Transverse colon (tissue), 4 donors: ENCODE data around the gene SNAP25. TPM values are rescaled to one million over a fixed set of nuclear protein-coding genes. Genes with fewer than 3 reads are reported as not detected.

Experiments
- DNase-seq: peaks from one replicate; pipeline ENCODE4 v3.0.0-alpha.2; 2019
- H3K27ac ChIP-seq, 4 donors: fragments of 200-600 bp; sonication (generic); 2 replicates each; pipeline ENCODE4 v1.5.1; 2016 to 2018; ENCODE audit warnings: inconsistent platforms in 4 of 4
- H3K27me3 ChIP-seq: fragments of 200-600 bp; sonication (generic); 2 replicates; pipeline ENCODE4 v1.5.1; 2017; ENCODE audit warnings: inconsistent platforms
- H3K36me3 ChIP-seq, 4 donors: fragments of 200-600 bp; sonication (generic); 2 replicates each; pipeline ENCODE4 v1.5.1; 2017 to 2019; ENCODE audit warnings: inconsistent platforms in 4 of 4
- H3K4me1 ChIP-seq, 4 donors: fragments of 200-600 bp; sonication (generic); 2 replicates each; pipeline ENCODE4 v1.5.1; 2017 to 2020; ENCODE audit warnings: inconsistent platforms in 4 of 4
- H3K4me3 ChIP-seq, 4 donors: fragments of 200-600 bp; sonication (generic); 1 replicate in 1 of 4; 2 replicates in 3 of 4; pipeline versions ENCODE4 v1.5.1 to v1.6.1; 2017 to 2019; ENCODE audit warnings: inconsistent platforms in 4 of 4
- H3K9me3 ChIP-seq, 2 donors: fragments of 200-600 bp; sonication (generic); 2 replicates each; pipeline ENCODE4 v1.5.1; 2017 to 2019; ENCODE audit warnings: inconsistent platforms in 2 of 2
- CTCF ChIP-seq, 5 experiments: fragments of 200-600 bp in 3 of 5; fragments of 450-650 bp in 2 of 5; sonication (generic) in 3 of 5; IDR thresholded peaks; 1 replicate in 2 of 5; 2 replicates in 3 of 5; pipeline ENCODE4 v1.5.1; 2016 to 2017; ENCODE audit warnings: antibody characterized with exemption in 5 of 5, inconsistent platforms in 3 of 5, mild to moderate bottlenecking in 2 of 5, moderate library complexity in 1 of 5
- EP300 ChIP-seq: sonication (generic); formaldehyde crosslinking; IDR thresholded peaks from one replicate; pipeline ENCODE4 v1.6.1; 2017; ENCODE audit warnings: antibody characterized with exemption, low read depth
- POLR2A ChIP-seq: fragments of 450-650 bp; IDR thresholded peaks from one replicate; pipeline ENCODE4 v1.6.1; 2016; ENCODE audit warnings: antibody characterized with exemption, mild to moderate bottlenecking, moderate library complexity
- POLR2AphosphoS5 ChIP-seq, 3 donors: sonication (generic); formaldehyde crosslinking; IDR thresholded peaks; one replicate each; pipeline ENCODE4 v1.6.1; 2016; ENCODE audit warnings: antibody characterized with exemption in 3 of 3
- WGBS, 2 donors: methylation state at CpG; one replicate each; pipeline ENCODE4 v1.1.5; 2018; ENCODE audit warnings: low coverage in 1 of 2; 5-methylcytosine and 5-hydroxymethylcytosine counted together
- in situ Hi-C, 4 donors: fragments of 200-750 bp; cut with MboI; loops; one replicate each; pipeline versions ENCODE4 v1.15.0 to v1.15.1; 2017; ENCODE audit warnings: low sequenced_read_pairs in 3 of 4, low pct_ligation_motif_present in 1 of 4, low pct_unique_long_range_greater_than_20kb in 1 of 4
- intact Hi-C: fragments of 100-400 bp; cut with DNase I; formaldehyde crosslinking; loops from one replicate; pipeline ENCODE4 v1.15.1; 2023; ENCODE audit warnings: low total_unique reads
- total RNA-seq, 4 donors: library from RNA; depleted of rRNA; stranded (reverse); fragments of >200 nt; gene quantifications; one replicate each; pipeline ENCODE4 v1.1.0, GENCODE V29; 2016

The SNAP25 gene
- total RNA-seq, 4 donors from 2014 or later, result 1.4 to 4.2 (median 2.4) TPM; not detected in 1

GRCh38 chr20:10309326-10309725, 90.7 kb downstream of the SNAP25 start:
- Histone ChIP-seq H3K4me1 (no peaks in the 10 kb centered on the region), H3K36me3 (no peaks in the 10 kb centered on the region), H3K9me3 (no peaks in the 10 kb centered on the region), H3K27me3 (peaks cover 4% of the 10 kb centered on the region), H3K27ac (no peak overlapping the region), H3K4me3 (no peak overlapping the region)
- in situ Hi-C loops, result no loop called here
- TF ChIP-seq POLR2A (no peak), POLR2AphosphoS5 (IDR thresholded peaks at IDR 0.05) (no peak), CTCF (IDR thresholded peaks at IDR 0.05) (no peak)
- no peak for DNase-seq
- 84 to 88% methylated on average over 2 of the region's 2 CpGs for WGBS, 2 donors
- intact Hi-C loops, result no loop called here

GRCh38 chr20:10312111-10312510, 93.5 kb downstream of the SNAP25 start:
- no peak for DNase-seq
- no peaks in the 10 kb centered on the region for H3K36me3 ChIP-seq
- no peak overlapping the region for H3K4me3 ChIP-seq
- TF ChIP-seq CTCF (IDR thresholded peaks at IDR 0.05) (no peak), POLR2A (no peak)
- in situ Hi-C loops, result no loop called here
- 40 to 83% methylated on average over 1 of the region's 1 CpG for WGBS, 2 donors
- H3K9me3 ChIP-seq, result peaks cover 0 to 6% of the 10 kb centered on the region in 2 donors
- H3K27ac ChIP-seq, result no peak overlapping the region
- H3K4me1 ChIP-seq, result no peaks in the 10 kb centered on the region
- intact Hi-C loops, result no loop called here
- H3K27me3 ChIP-seq, result peaks cover 4% of the 10 kb centered on the region

GRCh38 chr20:10313215-10313614, 94.6 kb downstream of the SNAP25 start:
- intact Hi-C loops (no loop called here), in situ Hi-C loops (no loop called here)
- Histone ChIP-seq H3K4me3 (no peak overlapping the region), H3K4me1 (no peaks in the 10 kb centered on the region), H3K9me3 (peaks cover 0 to 6% of the 10 kb centered on the region in 2 donors), H3K27me3 (peaks cover 4% of the 10 kb centered on the region), H3K27ac (no peak overlapping the region), H3K36me3 (no peaks in the 10 kb centered on the region)
- DNase-seq, result no peak
- no peak for TF ChIP-seq EP300
- no peak for TF ChIP-seq POLR2A
- no peak for TF ChIP-seq POLR2AphosphoS5 (IDR thresholded peaks at IDR 0.05)
- no peak for TF ChIP-seq CTCF (IDR thresholded peaks at IDR 0.05)

GRCh38 chr20:10313701-10314100, 95.1 kb downstream of the SNAP25 start:
- Histone ChIP-seq H3K36me3 (no peaks in the 10 kb centered on the region), H3K27me3 (peaks cover 4% of the 10 kb centered on the region), H3K27ac (no peak overlapping the region), H3K4me3 (no peak overlapping the region), H3K9me3 (peaks cover 0 to 6% of the 10 kb centered on the region in 2 donors), H3K4me1 (no peaks in the 10 kb centered on the region)
- in situ Hi-C loops (no loop called here), intact Hi-C loops (no loop called here)
- DNase-seq, result no peak
- TF ChIP-seq POLR2AphosphoS5 (IDR thresholded peaks at IDR 0.05) (no peak), CTCF (IDR thresholded peaks at IDR 0.05) (no peak), EP300 (no peak), POLR2A (no peak)
- WGBS, 2 donors, result 0 to 21% methylated on average over 1 to 3 of the region's 3 CpGs
